Activated naive CD8-positive, alpha-beta T cell treated with anti-CD3 and anti-CD28 coated beads, Interleukin-2, amount 10 ng/mL, durations not matched to agents 7 days and 5 days (primary cell): ENCODE measurements around the gene ANAPC2. TPM values are rescaled to one million over a fixed set of nuclear protein-coding genes. Genes with fewer than 3 reads are reported as not detected.
A peak's percentile ranks its signal among the peaks of the same experiment; 100 is the strongest.

Experiments used
- ATAC-seq: fragments of 150-1000 bp; cut with Tn5 transposase; one replicate; pipeline ENCODE4 v1.10.0; 2021; ENCODE audit warnings: low read depth, moderate library complexity
- POLR2A ChIA-PET: fragments of 350-600 bp; sonication (Branson Sonifier 250); formaldehyde crosslinking; loops from one replicate; lab custom pipeline; 2021; ENCODE audit warnings: antibody characterized with exemption; lab: Charles Lee
- DNase-seq: peaks from one replicate; pipeline ENCODE4 v3.0.0; 2021
- H3K27ac Mint-ChIP-seq: one replicate; pipeline ENCODE4 v1.8.0; 2022; ENCODE audit warnings: mild to moderate bottlenecking, mixed read lengths
- H3K27me3 Mint-ChIP-seq: one replicate; pipeline ENCODE4 v1.8.0; 2022; ENCODE audit warnings: mild to moderate bottlenecking, moderate library complexity, mixed read lengths
- H3K36me3 Mint-ChIP-seq: one replicate; pipeline ENCODE4 v1.8.0; 2021; ENCODE audit warnings: mild to moderate bottlenecking, mixed read lengths
- H3K4me1 Mint-ChIP-seq: one replicate; pipeline ENCODE4 v1.8.0; 2021; ENCODE audit warnings: mixed read lengths
- H3K4me3 Mint-ChIP-seq: one replicate; pipeline ENCODE4 v1.8.0; 2022; ENCODE audit warnings: mild to moderate bottlenecking, moderate library complexity, mixed read lengths
- H3K9me3 Mint-ChIP-seq: one replicate; pipeline ENCODE4 v1.8.0; 2021; ENCODE audit warnings: mixed read lengths
- microRNA-seq: library from miRNA; unstranded; fragments of <30 nt; microRNA quantifications from one replicate; pipeline ENCODE4 v1.2.0, GENCODE V29; 2022
- total RNA-seq, 2 experiments: library from RNA; stranded (reverse); gene quantifications; one replicate each; pipeline ENCODE4 v1.2.3, GENCODE V29; 2021

The ANAPC2 gene
- total RNA-seq, 2 experiments from 2014 or later, result 84.2 to 87.8 TPM

GRCh38 chr9:137130176-137130755 lies 58.1 kb downstream of the ANAPC2 start:
- peaks cover 26% of the 10 kb centered on the region for H3K4me1 Mint-ChIP-seq
- POLR2A ChIA-PET, result interaction anchor here (0.5 to 3.7 kb wide), 22 partner anchors 15 to 257 kb away, joined by 3 to 37 read pairs (median 6); partner anchors contain the start of genes ANAPC2, CLIC3, CYSRT1 and DPP7
- H3K4me3 Mint-ChIP-seq, result peak overlapping the region; percentile 87
- peak overlapping the region; percentile 79 for H3K27ac Mint-ChIP-seq
- no peaks in the 10 kb centered on the region for H3K9me3 Mint-ChIP-seq
- no peak for DNase-seq
- H3K36me3 Mint-ChIP-seq, result no peaks in the 10 kb centered on the region
- peaks cover 19% of the 10 kb centered on the region for H3K27me3 Mint-ChIP-seq
- no peak for ATAC-seq

- peak overlapping the region; percentile 89 for H3K4me3 Mint-ChIP-seq
- peak overlapping the region; percentile 78 for H3K27ac Mint-ChIP-seq
- peak; percentile 90 for DNase-seq
- H3K9me3 Mint-ChIP-seq, result no peaks in the 10 kb centered on the region
- no peaks in the 10 kb centered on the region for H3K36me3 Mint-ChIP-seq
- peaks cover 26% of the 10 kb centered on the region for H3K4me1 Mint-ChIP-seq
- peak; percentile 96 for ATAC-seq
- POLR2A ChIA-PET, result interaction anchor here (0.5 to 3.7 kb wide), 27 partner anchors 15 to 401 kb away, joined by 3 to 37 read pairs (median 5); partner anchors contain the start of genes ANAPC2, CLIC3, CYSRT1 and DPP7
- H3K27me3 Mint-ChIP-seq, result peaks cover 17% of the 10 kb centered on the region
Observed at GRCh38 chr9:137129456-137130175, 58.7 kb downstream of the ANAPC2 start.

GRCh38 chr9:137128862-137129455 lies 59.4 kb downstream of the ANAPC2 start:
- POLR2A ChIA-PET, result interaction anchor here (0.5 to 3.7 kb wide), 22 partner anchors 14 to 401 kb away, joined by 3 to 37 read pairs (median 6); partner anchors contain the start of genes ANAPC2, CLIC3, CYSRT1 and DPP7
- ATAC-seq (no peak), DNase-seq (no peak)
- Mint-ChIP-seq H3K27me3 (peaks cover 10% of the 10 kb centered on the region), H3K4me3 (peak overlapping the region; percentile 89), H3K4me1 (peaks cover 26% of the 10 kb centered on the region), H3K36me3 (no peaks in the 10 kb centered on the region), H3K9me3 (no peaks in the 10 kb centered on the region), H3K27ac (peak overlapping the region; percentile 90)

- H3K4me1 Mint-ChIP-seq, result peaks cover 27% of the 10 kb centered on the region
- no peak for DNase-seq
- no peaks in the 10 kb centered on the region for H3K36me3 Mint-ChIP-seq
- peak overlapping the region; percentile 90 for H3K27ac Mint-ChIP-seq
- POLR2A ChIA-PET, result interaction anchor here (0.6 to 3.7 kb wide), 15 partner anchors 19 to 112 kb away, joined by 3 to 37 read pairs (median 9); partner anchors contain the start of genes ANAPC2, CYSRT1, MAN1B1 and RNF208
- H3K27me3 Mint-ChIP-seq, result peaks cover 9% of the 10 kb centered on the region
- no peaks in the 10 kb centered on the region for H3K9me3 Mint-ChIP-seq
- peak overlapping the region; percentile 89 for H3K4me3 Mint-ChIP-seq
- no peak for ATAC-seq
Observed at GRCh38 chr9:137128158-137128861, 60.0 kb downstream of the ANAPC2 start.

- peak overlapping the region; percentile 91 for H3K27ac Mint-ChIP-seq
- H3K4me1 Mint-ChIP-seq, result peaks cover 29% of the 10 kb centered on the region
- H3K9me3 Mint-ChIP-seq, result no peaks in the 10 kb centered on the region
- no peaks in the 10 kb centered on the region for H3K36me3 Mint-ChIP-seq
- peak overlapping the region; percentile 89 for H3K4me3 Mint-ChIP-seq
- POLR2A ChIA-PET, result interaction anchor here (0.6 to 3.7 kb wide), 10 partner anchors 22 to 127 kb away, joined by 3 to 28 read pairs (median 4); partner anchors contain the start of genes ANAPC2, MAN1B1, RNF208 and SSNA1
- peaks cover 3% of the 10 kb centered on the region for H3K27me3 Mint-ChIP-seq
- DNase-seq, result no peak
- peak; percentile 6 for ATAC-seq
Observed at GRCh38 chr9:137127301-137128157, 60.8 kb downstream of the ANAPC2 start.

- H3K4me3 Mint-ChIP-seq, result peak overlapping the region; percentile 89
- H3K27me3 Mint-ChIP-seq, result no peaks in the 10 kb centered on the region
Observed at GRCh38 chr9:137126786-137127185, 61.6 kb downstream of the ANAPC2 start.

More at GRCh38 chr9:137126786-137127185, 61.6 kb downstream of the ANAPC2 start:
- ATAC-seq (no peak), DNase-seq (no peak)
- H3K36me3 Mint-ChIP-seq, result no peaks in the 10 kb centered on the region
- no peaks in the 10 kb centered on the region for H3K9me3 Mint-ChIP-seq
- peaks cover 29% of the 10 kb centered on the region for H3K4me1 Mint-ChIP-seq
- H3K27ac Mint-ChIP-seq, result peak overlapping the region; percentile 91
- POLR2A ChIA-PET, result interaction anchor here (0.7 to 3.7 kb wide), 6 partner anchors 40 to 127 kb away, joined by 3 to 28 read pairs (median 6); partner anchors contain the start of genes ANAPC2, MAN1B1, SSNA1 and TUBB4B

Small RNAs within 50 kb of the gene (microRNA-seq; reads per million reads assigned to microRNA genes)
- gene MIR3621, result not detected

Other genes with a start within 250 kb of the ANAPC2 start
- gene FBXW5, start 243.8 kb downstream of the ANAPC2 start, total RNA-seq, result 100 to 1,000 TPM; 103 to 104 TPM
- gene C8G, start 243.3 kb downstream of the ANAPC2 start, total RNA-seq, result 1 to 10 TPM; 1.5 to 3.6 TPM
- gene LCN12, start 236.3 kb downstream of the ANAPC2 start, total RNA-seq, result 1 to 10 TPM in 1 of 2 experiments, under 1 TPM in 1; 0.91 to 1.1 TPM
- 1 to 10 TPM; 1.3 to 3.3 TPM for gene PTGDS, start 211.1 kb downstream of the ANAPC2 start, total RNA-seq
- gene LCNL1, start 205.6 kb downstream of the ANAPC2 start, total RNA-seq, result under 1 TPM; 0.33 to 0.48 TPM
- gene PAXX, start 196.1 kb downstream of the ANAPC2 start, total RNA-seq, result 10 to 100 TPM; 93.4 to 97.2 TPM
- 10 to 100 TPM; 13.3 to 14.7 TPM for gene CLIC3, start 192.0 kb downstream of the ANAPC2 start, total RNA-seq
- gene ABCA2, start 160.3 kb downstream of the ANAPC2 start, total RNA-seq, result 10 to 100 TPM; 67.1 to 74.5 TPM
- under 1 TPM; 0.39 to 0.62 TPM for gene FUT7, start 156.5 kb downstream of the ANAPC2 start, total RNA-seq
- gene NPDC1, start 142.4 kb downstream of the ANAPC2 start, total RNA-seq, result 10 to 100 TPM; 22.4 to 27.0 TPM
- gene ENTPD2, start 134.5 kb downstream of the ANAPC2 start, total RNA-seq, result not detected
- gene SAPCD2, start 118.0 kb downstream of the ANAPC2 start, total RNA-seq, result 10 to 100 TPM; 26.4 to 30.0 TPM
- 10 to 100 TPM; 43.9 to 44.1 TPM for gene UAP1L1, start 111.0 kb downstream of the ANAPC2 start, total RNA-seq
- 10 to 100 TPM; 63.2 to 63.9 TPM for gene MAN1B1, start 101.6 kb downstream of the ANAPC2 start, total RNA-seq
- gene DPP7, start 73.8 kb downstream of the ANAPC2 start, total RNA-seq, result 100 to 1,000 TPM; 314 to 322 TPM
- not detected for gene GRIN1, start 49.4 kb downstream of the ANAPC2 start, total RNA-seq
- not detected for gene LRRC26, start 18.5 kb downstream of the ANAPC2 start, total RNA-seq
- gene TMEM210, start 16.5 kb downstream of the ANAPC2 start, total RNA-seq, result not detected
- 10 to 100 TPM; 62.4 to 65.2 TPM for gene SSNA1, start 116 bp upstream of the ANAPC2 start, total RNA-seq
- 10 to 100 TPM; 11.2 to 14.7 TPM for gene TPRN, start 12.2 kb upstream of the ANAPC2 start, total RNA-seq
- gene TMEM203, start 17.1 kb upstream of the ANAPC2 start, total RNA-seq, result 10 to 100 TPM; 37.4 to 39.4 TPM
- gene NDOR1, start 17.1 kb upstream of the ANAPC2 start, total RNA-seq, result 10 to 100 TPM; 38.8 to 39.8 TPM
- gene RNF208, start 33.7 kb upstream of the ANAPC2 start, total RNA-seq, result 1 to 10 TPM; 5.0 to 7.2 TPM
- under 1 TPM; 0.45 to 0.55 TPM for gene CYSRT1, start 36.6 kb upstream of the ANAPC2 start, total RNA-seq
- not detected for gene RNF224, start 38.9 kb upstream of the ANAPC2 start, total RNA-seq
- not detected for gene SLC34A3, start 42.3 kb upstream of the ANAPC2 start, total RNA-seq
- 100 to 1,000 TPM; 241 to 249 TPM for gene TUBB4B, start 52.7 kb upstream of the ANAPC2 start, total RNA-seq
- not detected for gene STPG3, start 62.7 kb upstream of the ANAPC2 start, total RNA-seq
- 10 to 100 TPM; 58.7 to 63.1 TPM for gene NELFB, start 66.8 kb upstream of the ANAPC2 start, total RNA-seq
- gene TOR4A, start 89.2 kb upstream of the ANAPC2 start, total RNA-seq, result 1 to 10 TPM; 8.1 to 8.2 TPM
- gene NRARP, start 113.7 kb upstream of the ANAPC2 start, total RNA-seq, result 1 to 10 TPM; 1.2 to 1.7 TPM
- gene EXD3, start 234.6 kb upstream of the ANAPC2 start, total RNA-seq, result 10 to 100 TPM; 23.4 to 24.7 TPM
- gene NOXA1, start 234.8 kb upstream of the ANAPC2 start, total RNA-seq, result 1 to 10 TPM; 2.8 to 3.7 TPM